Stimulated activated effector memory CD8-positive, alpha-beta T cell treated with anti-CD3 and anti-CD28 coated beads, Interleukin-12 subunit alpha, Interleukin-12 subunit beta, amount 100 ng/mL, for 72 hours (primary cell): ENCODE measurements around the gene CLEC10A.
"Not testable (repeated sequence)": the region's sequence is repeated elsewhere in the genome, so short reads cannot be mapped to it uniquely, and the experiment has no call there.

ENCODE experiments used
- ATAC-seq: fragments of 150-1000 bp; cut with Tn5 transposase; 2 replicates; pipeline ENCODE4 v1.10.0; 2021
- DNase-seq, 2 donors: peaks; one replicate each; pipeline ENCODE4 v3.0.0; 2021 to 2022; ENCODE audit warnings: low spot score in 2 of 2
- H3K27ac Mint-ChIP-seq: one replicate; pipeline ENCODE4 v1.8.0; 2022; ENCODE audit warnings: mild to moderate bottlenecking, mixed read lengths
- H3K36me3 Mint-ChIP-seq: one replicate; pipeline ENCODE4 v1.8.0; 2022; ENCODE audit warnings: mild to moderate bottlenecking, mixed read lengths
- H3K4me1 Mint-ChIP-seq: one replicate; pipeline ENCODE4 v1.8.0; 2022; ENCODE audit warnings: mixed read lengths
- H3K4me3 Mint-ChIP-seq: one replicate; pipeline ENCODE4 v1.8.0; 2022; ENCODE audit warnings: mild to moderate bottlenecking, mixed read lengths
- H3K9me3 Mint-ChIP-seq: one replicate; pipeline ENCODE4 v1.8.0; 2022; ENCODE audit warnings: mixed read lengths

The CLEC10A gene

DNA sequence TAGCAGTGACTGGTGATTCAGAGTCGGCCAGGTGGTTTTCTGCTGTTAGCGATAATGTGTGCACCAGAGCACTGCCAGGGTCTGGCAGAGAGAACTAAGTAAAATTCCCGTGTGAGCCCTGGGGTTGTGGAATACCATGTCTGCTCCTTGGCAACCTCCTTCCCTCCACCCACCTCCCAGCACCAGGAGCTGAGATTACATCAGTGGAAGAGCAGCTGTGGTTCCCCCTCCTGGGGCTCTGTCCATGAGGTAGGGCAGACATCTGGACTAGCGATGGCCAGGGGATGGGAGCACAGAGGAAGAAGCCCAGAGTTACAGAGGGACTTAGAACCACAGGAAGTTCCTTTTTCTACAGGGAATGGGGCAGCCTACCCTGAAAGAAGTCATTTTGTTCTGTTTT lies 15.8 kb downstream of the CLEC10A start:
- H3K9me3 Mint-ChIP-seq = peaks cover 9% of the 10 kb centered on the region
- ATAC-seq = no peak
- DNase-seq = no peak
- peaks cover 5% of the 10 kb centered on the region for H3K36me3 Mint-ChIP-seq
- H3K4me1 Mint-ChIP-seq = peaks cover 13% of the 10 kb centered on the region
- H3K27ac Mint-ChIP-seq = no peak overlapping the region
- H3K4me3 Mint-ChIP-seq = no peak overlapping the region

- ATAC-seq (no peak), DNase-seq (no peak)
- peaks cover 5% of the 10 kb centered on the region for H3K36me3 Mint-ChIP-seq
- peaks cover 5% of the 10 kb centered on the region for H3K9me3 Mint-ChIP-seq
- no peak overlapping the region for H3K27ac Mint-ChIP-seq
- peaks cover 20% of the 10 kb centered on the region for H3K4me1 Mint-ChIP-seq
- H3K4me3 Mint-ChIP-seq = no peak overlapping the region
Measured at GRCh38 chr17:7063518-7064094, 16.4 kb downstream of the CLEC10A start.

GRCh38 chr17:7060165-7060891 lies 19.7 kb downstream of the CLEC10A start:
- peak in 1 of 2 donors; percentile 21 for DNase-seq
- peak; percentile 90 for ATAC-seq
- Mint-ChIP-seq H3K4me1 (peaks cover 20% of the 10 kb centered on the region), H3K27ac (peak overlapping the region; percentile 86), H3K4me3 (peak overlapping the region; percentile 22), H3K9me3 (no peaks in the 10 kb centered on the region), H3K36me3 (peaks cover 5% of the 10 kb centered on the region)

GRCh38 chr17:7058831-7059447 lies 21.1 kb downstream of the CLEC10A start:
- H3K36me3 Mint-ChIP-seq = peaks cover 5% of the 10 kb centered on the region

GRCh38 chr17:7056386-7056785 lies 23.7 kb downstream of the CLEC10A start:
- Mint-ChIP-seq H3K9me3 (no peaks in the 10 kb centered on the region), H3K4me1 (peaks cover 24% of the 10 kb centered on the region), H3K27ac (no peak overlapping the region), H3K36me3 (peaks cover 5% of the 10 kb centered on the region), H3K4me3 (no peak overlapping the region)
- DNase-seq = no peak
- ATAC-seq = no peak

More at GRCh38 chr17:7058831-7059447, 21.1 kb downstream of the CLEC10A start:
- no peaks in the 10 kb centered on the region for H3K9me3 Mint-ChIP-seq
- H3K4me1 Mint-ChIP-seq = peaks cover 20% of the 10 kb centered on the region
- no peak for DNase-seq
- no peak overlapping the region for H3K4me3 Mint-ChIP-seq
- no peak for ATAC-seq
- peak overlapping the region; percentile 87 for H3K27ac Mint-ChIP-seq

DNA sequence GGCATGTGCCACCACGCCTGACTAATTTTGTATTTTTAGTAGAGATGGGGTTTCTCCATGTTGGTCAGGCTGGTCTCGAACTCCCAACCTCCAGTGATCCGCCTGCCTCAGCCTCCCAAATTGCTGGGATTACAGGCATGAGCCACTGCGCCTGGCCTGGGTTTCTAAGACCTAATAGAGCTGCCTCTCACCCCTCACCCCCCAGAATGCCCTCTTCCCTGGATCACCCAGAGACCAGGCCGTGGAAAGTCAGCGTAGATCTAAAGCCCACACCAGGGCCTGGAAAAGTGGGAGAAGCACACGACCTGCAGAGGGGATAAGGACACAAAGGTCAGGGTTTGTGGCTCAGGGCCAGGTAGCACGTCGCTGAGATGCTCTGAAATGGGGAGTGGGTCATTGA lies 29.5 kb downstream of the CLEC10A start:
- peaks cover 17% of the 10 kb centered on the region for H3K36me3 Mint-ChIP-seq
- not testable (repeated sequence) for H3K27ac Mint-ChIP-seq

GRCh38 chr17:7048968-7049367 lies 31.1 kb downstream of the CLEC10A start:
- H3K4me1 Mint-ChIP-seq = peaks cover 32% of the 10 kb centered on the region
- DNase-seq = no peak
- peaks cover 17% of the 10 kb centered on the region for H3K36me3 Mint-ChIP-seq
- no peak overlapping the region for H3K4me3 Mint-ChIP-seq
- H3K27ac Mint-ChIP-seq = no peak overlapping the region
- no peak for ATAC-seq
- no peaks in the 10 kb centered on the region for H3K9me3 Mint-ChIP-seq

More for the DNA sequence above, 29.5 kb downstream of the CLEC10A start:
- not testable (repeated sequence) for DNase-seq, H3K9me3 Mint-ChIP-seq, H3K4me3 Mint-ChIP-seq, ATAC-seq
- H3K4me1 Mint-ChIP-seq = peaks cover 32% of the 10 kb centered on the region

DNA sequence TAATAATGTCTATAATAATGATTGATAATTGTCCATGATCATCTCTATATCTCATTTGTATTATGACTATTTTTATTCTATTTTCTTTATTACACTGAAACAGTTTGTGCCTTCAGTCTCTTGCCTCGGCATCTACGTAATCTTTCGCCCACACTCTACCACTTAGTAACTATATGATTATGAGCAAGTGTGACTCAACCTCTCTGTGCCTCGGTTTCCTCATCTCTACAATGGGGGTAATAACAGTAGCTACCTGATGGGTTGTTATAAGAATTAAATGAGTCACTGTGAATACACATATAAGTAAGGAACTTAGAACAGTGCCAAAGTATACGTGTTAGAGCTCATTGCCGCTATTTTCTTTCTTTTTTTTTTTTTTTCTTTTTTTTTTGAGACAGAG lies 32.5 kb downstream of the CLEC10A start:
- H3K27ac Mint-ChIP-seq = peak overlapping the region; percentile 92
- H3K36me3 Mint-ChIP-seq = peaks cover 17% of the 10 kb centered on the region
- DNase-seq = no peak
- H3K4me1 Mint-ChIP-seq = peaks cover 32% of the 10 kb centered on the region
- peak overlapping the region; percentile 80 for H3K4me3 Mint-ChIP-seq
- no peaks in the 10 kb centered on the region for H3K9me3 Mint-ChIP-seq
- ATAC-seq = peak; percentile 81

- DNase-seq (peak; percentile 36 to 80), ATAC-seq (peak; percentile 19)
- Mint-ChIP-seq H3K27ac (peak overlapping the region; percentile 92), H3K4me3 (peak overlapping the region; percentile 80), H3K36me3 (peaks cover 17% of the 10 kb centered on the region), H3K4me1 (peaks cover 35% of the 10 kb centered on the region)
- not testable (repeated sequence) for H3K9me3 Mint-ChIP-seq
Measured at GRCh38 chr17:7046725-7047397, 33.2 kb downstream of the CLEC10A start.

DNA sequence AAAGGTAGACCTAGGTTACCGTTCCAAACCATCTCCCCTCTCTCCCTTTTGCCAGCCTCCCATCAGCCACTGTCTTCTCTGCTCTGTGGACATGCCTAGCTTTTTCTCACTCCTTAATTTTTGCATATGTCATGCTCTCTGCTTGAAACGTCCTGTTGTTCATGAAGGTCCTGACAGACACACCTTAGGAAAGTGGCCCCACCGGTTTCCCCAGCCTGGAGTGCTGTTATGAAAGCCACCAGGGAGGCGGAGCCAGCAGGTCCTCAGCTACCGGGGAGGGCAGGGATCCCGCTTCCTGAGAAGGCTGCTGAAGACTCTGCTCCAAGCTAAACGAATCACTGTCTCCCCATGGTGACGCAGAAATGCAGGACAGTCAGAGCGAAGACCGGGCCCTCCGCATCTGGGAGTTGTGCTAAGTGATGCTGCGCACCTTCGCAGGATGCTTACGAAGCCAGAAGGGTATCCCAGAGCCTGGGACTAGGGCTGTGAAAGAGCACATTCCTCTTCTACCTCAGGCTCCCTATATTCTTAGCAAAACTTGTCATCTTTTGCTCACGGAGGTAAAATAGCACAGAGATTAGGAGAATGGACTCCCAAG lies 33.8 kb downstream of the CLEC10A start:
- peak overlapping the region; percentile 92 for H3K27ac Mint-ChIP-seq
- H3K4me3 Mint-ChIP-seq = peak overlapping the region; percentile 80
- H3K9me3 Mint-ChIP-seq = no peaks in the 10 kb centered on the region
- peak; percentile 19 for ATAC-seq
- peak in 1 of 2 donors; percentile 66 for DNase-seq
- peaks cover 18% of the 10 kb centered on the region for H3K36me3 Mint-ChIP-seq
- peaks cover 41% of the 10 kb centered on the region for H3K4me1 Mint-ChIP-seq

DNA sequence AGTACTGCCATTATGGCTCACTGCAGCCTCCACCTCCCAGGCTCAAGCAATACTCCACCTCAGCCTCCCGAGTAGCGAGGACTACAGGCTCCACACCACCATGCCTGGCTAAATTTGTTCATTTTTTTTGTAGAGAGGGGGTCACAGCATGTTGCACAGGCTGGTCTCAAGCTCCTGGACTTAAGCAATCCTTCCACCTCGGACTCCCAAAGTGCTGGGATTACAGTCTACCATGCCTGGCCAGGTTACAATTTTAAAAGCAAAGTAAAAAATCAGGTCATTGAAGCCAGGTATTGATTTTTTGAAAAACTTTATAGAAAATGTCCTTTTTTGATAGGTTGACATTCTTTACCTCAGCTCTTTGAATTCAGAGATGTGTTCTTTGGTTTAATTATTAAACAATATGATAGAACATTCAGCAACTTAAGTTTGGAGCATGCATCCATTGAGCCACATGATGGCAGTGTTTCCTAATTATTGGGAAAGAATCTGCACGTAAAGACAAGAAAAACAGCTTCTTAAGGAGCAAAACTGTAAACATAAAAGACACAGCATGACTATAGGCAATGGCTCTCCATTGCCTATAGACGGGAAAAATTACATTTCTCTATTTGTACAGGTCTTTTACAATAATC lies 34.4 kb downstream of the CLEC10A start:
- peaks cover 44% of the 10 kb centered on the region for H3K4me1 Mint-ChIP-seq
- DNase-seq = no peak
- peak overlapping the region; percentile 80 for H3K4me3 Mint-ChIP-seq
- H3K36me3 Mint-ChIP-seq = peaks cover 24% of the 10 kb centered on the region
- no peaks in the 10 kb centered on the region for H3K9me3 Mint-ChIP-seq
- peak overlapping the region; percentile 92 for H3K27ac Mint-ChIP-seq
- no peak for ATAC-seq

DNA sequence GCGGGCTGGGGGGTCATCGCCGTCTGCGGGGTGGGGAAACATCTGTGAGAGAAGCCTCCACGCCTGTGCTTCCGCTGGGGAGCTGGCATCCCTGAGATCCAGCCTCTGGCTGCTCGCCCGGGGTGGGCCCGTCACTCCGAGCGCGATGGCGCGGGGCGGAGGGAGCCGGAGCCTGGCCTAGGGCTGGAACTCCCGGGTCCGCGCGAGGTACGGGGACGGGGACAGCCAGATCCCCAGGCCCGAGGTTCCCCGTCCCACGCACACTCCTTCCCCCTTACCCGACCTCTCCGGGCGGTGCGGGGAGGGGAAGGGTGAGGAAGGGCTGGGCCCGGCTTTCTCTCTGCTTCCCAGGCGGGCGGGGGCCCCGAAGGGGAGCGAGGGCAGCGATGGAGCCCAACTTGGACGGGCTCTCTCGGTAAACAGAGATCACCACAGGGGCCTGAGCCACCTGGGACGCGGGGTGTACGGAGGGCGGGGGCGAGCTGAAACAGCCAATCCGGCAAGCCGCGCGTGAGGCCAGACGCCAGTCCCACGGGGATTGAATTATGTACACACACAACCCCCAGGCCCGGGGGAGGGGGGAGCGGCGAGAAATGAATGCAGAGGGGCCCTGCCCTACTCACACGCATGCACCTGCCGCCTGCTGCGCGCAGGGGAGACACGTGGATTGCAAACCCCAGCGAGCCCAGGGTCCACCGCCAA lies 36.4 kb downstream of the CLEC10A start, which contains the start of gene SLC16A11:
SLC16A11 (minus strand) TSS at position 596 of the 702 bp plus-strand sequence; CDS start at position 17, 579 bp downstream.
- peak; percentile 2 for ATAC-seq
- Mint-ChIP-seq H3K4me3 (peak within 1 kb of the TSS; percentile 78), H3K9me3 (no peaks in the 10 kb centered on the region), H3K27ac (peak within 1 kb of the TSS; percentile 93), H3K36me3 (peaks cover 19% of the 10 kb centered on the region), H3K4me1 (peaks cover 42% of the 10 kb centered on the region)
- peak; percentile 25 to 67 for DNase-seq

DNA sequence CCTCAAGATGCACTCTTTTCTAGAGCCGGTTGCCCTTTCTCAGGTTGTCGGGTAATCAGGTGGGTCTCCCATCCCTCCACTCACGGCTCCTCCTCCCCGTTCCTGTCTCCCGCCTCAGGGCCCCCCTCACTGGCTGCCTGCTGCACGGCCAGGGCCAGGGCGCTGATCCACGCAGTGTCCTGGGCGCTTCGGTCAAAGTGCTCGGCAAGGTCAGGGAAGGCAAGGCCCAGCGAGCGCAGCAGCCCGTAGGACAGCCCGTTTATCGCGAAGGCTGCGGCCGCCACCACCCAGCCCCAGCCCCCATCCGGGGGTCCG lies 36.9 kb downstream of the CLEC10A start:
- DNase-seq (no peak), ATAC-seq (peak; percentile 0)
- peaks cover 23% of the 10 kb centered on the region for H3K36me3 Mint-ChIP-seq
- peaks cover 47% of the 10 kb centered on the region for H3K4me1 Mint-ChIP-seq
- no peaks in the 10 kb centered on the region for H3K9me3 Mint-ChIP-seq
- peak overlapping the region; percentile 93 for H3K27ac Mint-ChIP-seq
- peak overlapping the region; percentile 78 for H3K4me3 Mint-ChIP-seq

- Mint-ChIP-seq H3K9me3 (no peaks in the 10 kb centered on the region), H3K4me1 (peaks cover 49% of the 10 kb centered on the region), H3K36me3 (peaks cover 19% of the 10 kb centered on the region), H3K27ac (peak overlapping the region; percentile 93), H3K4me3 (peak overlapping the region; percentile 78)
- ATAC-seq (peak; percentile 55), DNase-seq (peak; percentile 40 to 74)
Measured at GRCh38 chr17:7042501-7043181, 37.4 kb downstream of the CLEC10A start.
